Measurements from ENCODE around the gene CCDC12.

CCDC12 gene

DNA sequence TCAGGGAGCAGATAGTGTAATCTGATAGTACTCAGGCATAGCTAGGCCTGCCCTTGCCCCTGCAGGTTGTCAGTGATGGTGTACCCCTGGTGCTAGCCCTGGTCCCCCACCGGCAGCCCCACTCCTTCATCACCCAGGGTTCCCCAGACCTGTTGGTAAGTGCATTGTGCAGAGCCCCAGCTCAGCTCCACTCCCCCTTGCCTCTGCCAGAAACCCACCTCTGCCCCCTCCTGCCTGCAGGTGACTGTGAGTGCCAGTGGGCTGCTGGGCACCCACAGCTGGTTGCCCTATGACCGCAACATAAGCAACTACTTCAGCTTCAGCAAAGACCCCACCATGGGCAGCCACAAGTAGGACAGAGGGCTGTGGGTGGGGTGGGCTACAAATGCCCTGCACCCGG is 30.5 kb upstream of the CCDC12 start:
- no peak for DNase-seq

DNA sequence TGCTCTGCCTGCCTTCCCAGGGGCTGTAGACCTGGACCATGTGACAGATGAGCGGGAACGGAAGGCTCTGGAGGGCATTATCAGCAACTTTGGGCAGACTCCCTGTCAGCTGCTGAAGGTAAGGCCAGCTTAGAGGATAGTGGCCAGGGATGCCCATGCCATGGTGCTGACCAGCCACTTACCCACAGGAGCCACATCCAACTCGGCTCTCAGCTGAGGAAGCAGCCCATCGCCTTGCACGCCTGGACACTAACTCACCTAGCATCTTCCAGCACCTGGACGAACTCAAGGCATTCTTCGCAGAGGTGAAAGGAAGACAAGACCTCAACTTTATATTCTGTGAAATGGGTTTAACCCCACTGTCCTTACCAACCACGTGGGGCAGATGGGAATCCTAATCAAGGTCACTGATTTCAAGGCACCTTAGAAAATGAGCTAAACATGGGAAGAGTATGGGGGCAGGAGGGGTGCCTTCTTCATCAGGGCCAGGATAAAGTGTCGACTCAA is 29.7 kb upstream of the CCDC12 start:
- no peak for DNase-seq

DNA sequence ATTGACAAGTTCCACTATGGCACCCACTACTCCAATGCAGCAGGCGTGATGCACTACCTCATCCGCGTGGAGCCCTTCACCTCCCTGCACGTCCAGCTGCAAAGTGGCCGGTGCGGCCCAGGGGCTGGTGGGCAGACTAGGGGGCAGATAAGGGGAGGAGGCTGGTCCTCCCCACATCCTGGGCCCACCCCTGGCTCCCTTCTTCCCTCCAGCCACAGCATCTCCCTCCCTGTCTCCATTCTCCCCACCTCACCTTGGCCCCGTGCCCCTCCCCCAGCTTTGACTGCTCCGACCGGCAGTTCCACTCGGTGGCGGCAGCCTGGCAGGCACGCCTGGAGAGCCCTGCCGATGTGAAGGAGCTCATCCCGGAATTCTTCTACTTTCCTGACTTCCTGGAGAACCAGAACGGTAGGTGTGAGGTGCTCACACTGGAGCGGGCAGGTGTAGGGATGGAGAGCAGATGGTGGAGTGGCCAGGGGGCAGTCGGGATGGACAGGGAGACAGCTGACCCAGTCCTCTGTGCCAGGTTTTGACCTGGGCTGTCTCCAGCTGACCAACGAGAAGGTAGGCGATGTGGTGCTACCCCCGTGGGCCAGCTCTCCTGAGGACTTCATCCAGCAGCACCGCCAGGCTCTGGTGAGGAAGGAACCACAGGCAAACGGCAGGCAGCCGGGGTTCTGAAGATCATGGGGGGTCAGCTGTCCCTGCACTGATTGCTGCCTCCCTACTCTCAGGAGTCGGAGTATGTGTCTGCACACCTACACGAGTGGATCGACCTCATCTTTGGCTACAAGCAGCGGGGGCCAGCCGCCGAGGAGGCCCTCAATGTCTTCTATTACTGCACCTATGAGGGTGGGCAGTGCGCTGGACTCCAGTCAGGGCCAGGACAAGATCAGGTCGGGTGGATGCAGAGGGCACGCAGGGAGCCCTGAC is 28.9 kb upstream of the CCDC12 start:
- no peak for DNase-seq

DNA sequence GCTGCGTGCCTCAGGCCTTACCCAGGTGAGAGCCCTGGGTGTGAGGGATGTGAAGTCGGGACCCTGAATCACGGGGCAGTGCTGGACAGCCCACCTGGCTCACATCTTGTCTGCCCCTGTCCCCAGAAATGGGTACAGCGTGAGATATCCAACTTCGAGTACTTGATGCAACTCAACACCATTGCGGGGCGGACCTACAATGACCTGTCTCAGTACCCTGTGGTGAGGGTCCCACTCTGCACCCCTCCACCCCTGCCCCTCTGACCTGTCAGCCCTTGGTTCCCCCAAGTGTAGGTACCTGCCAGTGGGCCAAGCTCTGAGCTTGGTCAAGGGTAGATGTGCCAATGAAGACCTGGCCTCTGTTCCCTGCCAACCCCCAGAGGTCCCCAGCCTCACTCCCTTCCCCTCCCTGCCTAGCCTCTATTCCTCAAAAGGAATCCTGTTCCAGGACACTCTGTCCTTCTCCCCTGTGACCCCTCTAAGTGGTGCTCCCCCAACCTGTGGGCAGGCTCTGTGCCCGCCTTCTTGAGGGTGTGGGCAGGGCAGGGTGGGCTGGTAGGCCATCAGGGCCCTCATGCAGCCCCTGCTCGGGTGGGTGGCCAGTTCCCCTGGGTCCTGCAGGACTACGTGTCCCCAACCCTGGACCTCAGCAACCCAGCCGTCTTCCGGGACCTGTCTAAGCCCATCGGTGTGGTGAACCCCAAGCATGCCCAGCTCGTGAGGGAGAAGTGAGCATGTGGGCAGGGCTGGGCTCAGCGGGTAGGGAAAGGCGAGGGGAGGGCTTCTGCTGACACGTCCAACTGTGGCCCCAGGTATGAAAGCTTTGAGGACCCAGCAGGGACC is 28.0 kb upstream of the CCDC12 start:
- DNase-seq = no peak

DNA sequence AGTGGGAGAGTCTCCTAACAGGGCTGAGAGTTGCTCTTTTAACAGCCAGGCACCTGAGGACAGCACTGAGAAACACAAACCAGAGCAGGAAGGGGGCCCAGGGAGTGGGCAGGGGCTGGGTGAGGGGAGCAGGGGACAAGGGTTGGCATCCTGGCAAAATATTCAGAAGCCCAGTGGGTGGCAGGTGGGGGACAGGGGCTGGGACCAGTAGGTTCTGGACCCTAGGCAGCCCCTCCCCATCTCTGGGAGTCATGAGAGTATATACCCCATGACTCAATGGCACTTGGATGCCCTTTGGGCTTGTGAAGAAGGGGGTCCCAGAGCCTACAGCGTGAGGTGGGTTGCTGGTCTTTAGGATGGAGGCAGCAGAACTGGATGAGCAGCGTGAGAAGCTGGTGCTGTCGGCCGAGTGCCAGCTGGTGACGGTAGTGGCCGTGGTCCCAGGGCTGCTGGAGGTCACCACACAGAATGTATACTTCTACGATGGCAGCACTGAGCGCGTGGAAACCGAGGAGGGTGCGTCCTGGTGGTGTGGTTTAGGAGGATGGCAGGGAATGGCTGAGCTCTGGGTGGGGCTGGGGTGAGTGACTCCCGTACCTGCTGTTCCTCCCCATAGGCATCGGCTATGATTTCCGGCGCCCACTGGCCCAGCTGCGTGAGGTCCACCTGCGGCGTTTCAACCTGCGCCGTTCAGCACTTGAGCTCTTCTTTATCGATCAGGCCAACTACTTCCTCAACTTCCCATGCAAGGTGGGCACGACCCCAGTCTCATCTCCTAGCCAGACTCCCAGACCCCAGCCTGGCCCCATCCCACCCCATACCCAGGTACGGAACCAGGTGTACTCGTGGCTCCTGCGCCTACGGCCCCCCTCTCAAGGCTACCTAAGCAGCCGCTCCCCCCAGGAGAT is 27.2 kb upstream of the CCDC12 start:
- DNase-seq = no peak

DNA sequence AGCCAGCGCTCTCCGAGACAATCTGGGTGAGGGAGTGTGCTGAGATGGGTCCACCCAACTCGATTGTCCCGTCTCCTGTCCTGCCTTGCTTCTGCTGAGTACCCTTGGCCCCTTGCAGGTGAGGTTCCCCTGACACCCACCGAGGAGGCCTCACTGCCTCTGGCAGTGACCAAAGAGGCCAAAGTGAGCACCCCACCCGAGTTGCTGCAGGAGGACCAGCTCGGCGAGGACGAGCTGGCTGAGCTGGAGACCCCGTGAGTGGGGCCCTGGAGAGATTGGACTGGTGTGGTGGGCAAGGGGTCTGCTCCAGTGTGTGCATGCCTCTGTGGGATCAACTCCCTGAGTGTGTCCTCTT is 26.5 kb upstream of the CCDC12 start:
- DNase-seq = no peak

DNA sequence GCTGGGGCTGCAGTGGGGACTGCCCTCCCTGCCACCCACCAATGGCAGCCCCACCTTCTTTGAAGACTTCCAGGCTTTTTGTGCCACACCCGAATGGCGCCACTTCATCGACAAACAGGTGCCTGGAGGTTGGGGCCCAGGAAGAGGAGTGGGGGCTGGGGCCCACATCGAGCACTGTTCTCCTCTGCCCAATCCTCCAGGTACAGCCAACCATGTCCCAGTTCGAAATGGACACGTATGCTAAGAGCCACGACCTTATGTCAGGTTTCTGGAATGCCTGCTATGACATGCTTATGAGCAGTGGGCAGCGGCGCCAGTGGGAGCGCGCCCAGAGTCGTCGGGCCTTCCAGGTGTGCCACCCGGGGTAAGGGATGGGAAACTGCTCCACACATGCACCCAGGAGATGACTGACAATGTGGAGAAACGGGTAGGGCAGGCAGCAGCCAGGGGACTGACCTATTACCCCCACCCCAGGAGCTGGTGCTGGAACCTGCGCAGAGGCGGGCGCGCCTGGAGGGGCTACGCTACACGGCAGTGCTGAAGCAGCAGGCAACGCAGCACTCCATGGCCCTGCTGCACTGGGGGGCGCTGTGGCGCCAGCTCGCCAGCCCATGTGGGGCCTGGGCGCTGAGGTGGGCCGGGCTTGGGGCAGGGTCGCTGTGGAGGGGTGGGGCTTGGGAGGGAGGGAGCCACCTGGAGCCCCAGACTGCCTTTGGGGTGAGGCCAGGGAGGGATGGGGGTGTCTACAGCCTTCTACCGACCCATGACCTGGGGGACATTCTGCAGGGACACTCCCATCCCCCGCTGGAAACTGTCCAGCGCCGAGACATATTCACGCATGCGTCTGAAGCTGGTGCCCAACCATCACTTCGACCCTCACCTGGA is 25.9 kb upstream of the CCDC12 start:
- DNase-seq = no peak

DNA sequence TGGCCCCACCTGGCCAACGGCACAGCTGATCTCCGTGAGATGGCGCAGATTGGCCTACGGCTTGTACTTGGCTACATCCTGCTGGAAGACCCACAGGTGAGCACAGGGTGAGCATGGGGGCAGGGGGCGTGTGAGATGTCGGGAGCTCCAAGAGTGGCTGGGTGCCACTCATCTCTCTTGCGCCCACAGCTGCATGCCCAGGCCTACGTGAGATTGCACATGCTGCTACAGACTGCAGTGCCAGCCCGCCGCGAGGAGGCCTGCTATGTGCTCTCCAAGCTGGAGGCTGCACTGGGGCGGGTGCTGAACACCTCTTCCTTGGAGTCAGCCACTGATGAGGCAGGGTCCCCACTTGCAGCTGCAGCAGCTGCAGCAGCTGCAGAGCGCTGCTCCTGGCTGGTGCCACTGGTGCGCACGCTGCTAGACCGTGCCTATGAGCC is 25.2 kb upstream of the CCDC12 start:
- no peak for DNase-seq

DNA sequence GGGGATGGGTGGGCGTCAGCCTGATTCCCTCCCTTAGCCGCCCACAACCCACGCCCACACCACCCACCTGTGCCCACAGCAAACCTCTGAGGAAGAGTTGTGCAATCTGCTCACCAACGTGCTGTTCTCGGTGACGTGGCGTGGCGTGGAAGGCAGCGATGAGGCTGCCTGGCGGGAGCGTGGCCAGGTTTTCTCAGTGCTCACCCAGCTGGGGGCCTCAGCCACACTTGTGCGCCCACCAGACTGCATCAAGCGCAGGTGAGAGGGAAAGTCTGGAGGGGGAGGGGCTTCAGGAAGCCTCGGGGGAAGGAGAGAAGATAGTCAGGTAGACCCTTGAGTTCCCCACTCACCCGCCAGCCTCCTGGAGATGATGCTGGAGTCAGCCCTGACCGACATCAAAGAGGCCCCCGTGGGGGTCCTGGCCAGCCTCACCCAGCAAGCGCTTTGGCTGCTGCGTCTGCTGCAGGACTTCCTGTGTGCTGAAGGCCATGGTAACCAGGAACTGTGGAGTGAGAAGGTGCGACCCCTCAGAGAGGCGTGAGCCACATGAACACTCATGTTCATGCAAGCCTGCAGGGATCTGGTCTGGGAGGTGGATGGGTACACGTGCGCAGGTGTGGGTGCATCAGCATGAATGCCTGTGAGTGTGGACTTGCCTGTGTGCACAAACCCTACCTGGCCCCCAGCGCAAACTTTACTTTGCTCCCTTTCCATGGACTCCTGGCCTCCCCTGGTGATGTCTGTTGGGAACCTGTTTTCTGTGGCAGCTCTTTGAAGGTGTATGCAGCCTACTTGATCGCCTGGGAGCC is 24.6 kb upstream of the CCDC12 start:
- no peak for DNase-seq

DNA sequence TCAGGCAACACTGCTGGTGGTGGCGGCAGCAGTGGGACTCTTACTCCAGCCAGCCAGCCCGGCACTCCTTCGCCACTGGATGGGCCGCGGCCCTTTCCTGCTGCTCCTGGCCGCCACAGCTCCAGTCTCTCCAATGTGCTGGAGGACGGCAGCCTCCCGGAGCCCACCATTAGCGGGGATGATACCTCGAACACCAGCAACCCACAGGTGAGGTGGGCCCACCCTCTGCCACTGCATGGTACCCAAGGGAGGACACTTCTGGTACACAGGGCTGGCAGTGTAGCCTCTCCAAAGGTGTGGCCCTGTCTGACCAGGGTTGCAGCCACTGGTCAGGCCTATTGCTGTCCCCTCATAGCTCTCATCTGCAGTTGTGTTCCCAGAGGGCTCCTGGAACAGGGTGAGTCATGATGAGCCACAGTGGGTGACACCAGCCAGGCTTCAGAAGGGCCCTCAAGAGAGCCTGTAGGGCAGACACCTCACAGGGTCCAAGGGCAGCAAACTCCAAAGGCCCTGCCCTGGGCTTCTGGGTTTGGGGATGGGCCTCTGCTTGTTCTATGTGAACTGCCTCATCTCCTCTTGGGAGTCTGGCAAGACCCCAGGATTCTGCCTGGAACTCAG is 23.8 kb upstream of the CCDC12 start:
- DNase-seq = no peak

DNA sequence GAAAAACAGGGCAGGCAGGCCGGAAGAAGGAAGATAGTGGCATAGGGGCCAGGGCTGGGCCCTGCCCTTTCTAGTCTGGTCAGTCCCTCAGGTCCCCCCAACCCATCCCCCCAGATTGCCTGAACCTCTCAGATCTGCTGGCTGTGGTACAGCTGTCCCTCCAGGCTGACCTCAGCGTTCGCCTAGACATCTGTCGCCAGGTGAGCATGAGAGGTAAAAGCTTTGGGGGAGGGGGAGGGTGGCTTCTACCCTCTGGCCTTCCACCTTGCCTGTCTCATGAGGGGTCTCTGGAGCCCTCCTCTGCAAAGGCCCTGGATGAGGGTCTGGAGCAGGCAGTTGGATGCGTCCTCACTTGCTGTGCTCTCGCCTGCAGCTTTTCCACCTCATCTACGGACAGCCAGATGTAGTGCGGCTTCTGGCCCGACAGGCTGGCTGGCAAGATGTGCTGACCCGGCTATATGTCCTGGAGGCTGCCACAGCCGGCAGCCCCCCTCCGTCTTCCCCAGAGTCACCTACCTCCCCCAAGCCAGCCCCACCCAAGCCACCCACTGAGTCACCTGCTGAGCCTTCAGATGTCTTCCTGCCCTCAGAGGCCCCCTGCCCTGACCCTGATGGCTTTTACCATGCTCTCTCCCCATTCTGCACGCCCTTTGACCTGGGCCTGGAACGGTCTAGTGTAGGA is 23.1 kb upstream of the CCDC12 start:
- DNase-seq = no peak

DNA sequence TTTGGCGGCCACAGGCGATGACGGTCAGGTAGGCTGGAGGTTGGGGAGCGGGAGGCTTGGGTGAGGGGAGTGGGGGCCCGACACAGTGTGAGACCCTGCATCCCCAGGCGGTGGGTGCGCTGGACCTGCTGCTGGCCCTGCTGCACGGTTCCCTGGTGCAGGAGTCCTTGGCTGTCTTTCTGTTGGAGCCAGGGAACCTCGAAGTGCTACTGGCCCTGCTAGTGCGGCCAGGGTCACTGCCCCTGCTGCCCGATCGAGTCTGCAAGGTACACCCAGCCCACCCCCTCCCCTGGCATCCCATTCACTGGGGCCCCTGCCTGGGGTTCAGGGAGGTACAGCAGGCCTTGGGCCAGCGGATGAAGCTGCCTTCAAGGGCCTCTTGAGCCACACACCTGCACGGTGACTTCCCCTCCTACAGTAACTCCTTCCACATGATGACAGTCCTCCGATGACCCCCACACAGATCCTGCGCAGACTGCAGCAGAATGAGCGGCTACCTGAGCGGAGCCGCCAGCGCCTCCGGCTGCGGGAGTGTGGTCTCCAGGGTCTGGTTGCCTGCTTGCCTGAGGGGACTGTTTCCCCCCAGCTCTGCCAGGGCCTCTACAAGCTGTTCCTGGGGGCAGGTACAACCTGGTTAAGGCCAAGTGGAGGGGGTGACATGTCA is 22.4 kb upstream of the CCDC12 start:
- no peak for DNase-seq

DNA sequence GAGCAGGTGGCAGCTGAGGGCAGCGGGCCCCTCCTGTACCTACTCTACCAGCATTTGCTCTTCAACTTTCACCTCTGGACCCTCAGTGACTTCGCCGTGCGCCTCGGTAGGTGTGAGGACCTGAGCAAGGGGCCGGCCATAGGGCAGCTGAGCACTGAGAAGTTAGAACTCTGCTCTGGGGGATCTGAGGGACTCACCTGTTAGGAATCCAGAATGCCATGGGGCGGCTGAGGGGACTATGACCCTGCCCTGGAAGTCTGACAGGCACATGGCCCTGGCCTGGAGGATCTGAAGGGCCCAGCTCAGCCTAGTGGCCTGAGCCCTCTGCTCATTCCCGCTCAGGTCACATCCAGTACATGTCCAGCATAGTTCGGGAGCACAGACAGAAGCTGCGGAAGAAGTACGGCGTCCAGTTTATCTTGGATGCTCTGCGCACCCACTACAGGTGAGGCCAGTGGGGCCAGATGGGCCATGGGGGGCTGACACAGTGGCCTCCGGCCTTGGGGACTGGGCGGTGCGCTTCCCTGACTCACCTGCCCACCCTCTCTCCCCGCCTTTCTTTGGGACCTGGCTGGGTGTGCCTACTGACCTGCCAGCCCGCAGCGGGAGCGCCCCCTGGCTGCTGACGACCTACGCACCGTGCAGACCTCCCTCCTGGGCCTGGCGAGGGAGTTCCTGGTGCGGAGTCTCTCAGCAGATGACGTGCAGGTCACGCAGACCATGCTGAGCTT is 21.7 kb upstream of the CCDC12 start:
- DNase-seq = no peak

DNA sequence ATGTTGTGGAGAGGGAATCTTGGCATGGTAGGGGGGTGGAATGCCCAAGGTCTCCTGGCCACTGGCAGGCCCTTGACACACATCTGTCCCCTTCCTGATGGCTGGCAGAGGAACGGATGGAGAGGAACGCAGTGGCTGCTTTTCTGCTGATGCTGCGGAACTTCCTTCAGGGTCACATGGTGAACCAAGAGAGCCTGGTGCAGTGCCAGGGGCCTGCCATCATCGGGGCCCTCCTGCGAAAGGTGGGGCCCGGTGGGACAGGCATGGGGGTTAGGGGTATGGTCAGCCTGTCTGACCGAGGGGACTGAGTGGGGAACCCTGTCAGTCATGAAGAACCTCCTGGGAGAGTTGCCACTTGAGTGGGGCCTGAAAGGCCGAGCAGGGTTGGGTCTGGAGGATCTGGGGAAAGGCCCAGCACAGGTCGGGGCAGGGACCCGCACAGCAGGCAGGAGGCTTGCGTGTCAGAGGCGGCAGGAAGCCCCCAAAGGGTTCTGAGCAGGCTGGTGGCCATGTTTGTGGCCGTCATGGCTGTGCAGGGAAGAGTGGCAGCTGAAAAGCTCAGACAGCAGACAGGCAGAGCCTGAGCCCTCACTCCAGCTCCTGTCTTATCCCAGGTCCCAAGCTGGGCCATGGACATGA is 21.0 kb upstream of the CCDC12 start:
- no peak for DNase-seq

DNA sequence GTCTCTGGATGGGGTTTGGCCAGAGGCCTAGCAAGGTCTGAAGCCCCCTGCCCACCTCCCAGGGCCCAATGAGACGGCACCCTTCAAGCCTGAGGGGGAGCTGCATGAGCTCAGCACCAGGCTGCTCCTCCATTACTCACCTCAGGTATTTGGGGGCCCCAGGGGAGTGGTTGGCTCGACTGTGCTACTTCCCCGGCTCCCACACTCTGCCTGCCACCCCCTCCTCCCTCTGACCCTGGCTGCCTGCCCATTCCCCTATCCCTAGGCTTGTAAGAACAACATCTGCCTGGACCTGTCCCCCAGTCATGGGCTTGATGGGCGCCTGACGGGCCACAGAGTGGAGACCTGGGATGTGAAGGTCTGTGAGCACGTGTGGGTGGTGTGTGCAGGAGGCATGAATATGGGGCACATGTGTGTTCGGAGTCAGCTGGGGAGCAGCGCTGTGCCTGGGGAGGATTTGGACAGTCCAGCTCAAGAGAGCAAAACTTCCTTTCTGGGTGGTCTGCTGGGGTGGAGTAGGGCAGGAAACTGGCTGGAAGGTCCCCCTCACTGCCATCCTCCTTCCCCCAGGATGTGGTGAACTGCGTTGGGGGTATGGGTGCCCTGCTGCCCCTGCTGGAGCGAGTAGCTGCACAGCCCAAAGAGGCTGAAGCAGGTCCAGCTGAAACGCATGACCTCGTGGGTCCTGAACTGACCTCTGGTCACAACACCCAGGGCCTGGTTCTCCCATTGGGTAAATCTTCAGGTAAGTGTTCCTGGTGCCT is 20.3 kb upstream of the CCDC12 start:
- DNase-seq = no peak

DNA sequence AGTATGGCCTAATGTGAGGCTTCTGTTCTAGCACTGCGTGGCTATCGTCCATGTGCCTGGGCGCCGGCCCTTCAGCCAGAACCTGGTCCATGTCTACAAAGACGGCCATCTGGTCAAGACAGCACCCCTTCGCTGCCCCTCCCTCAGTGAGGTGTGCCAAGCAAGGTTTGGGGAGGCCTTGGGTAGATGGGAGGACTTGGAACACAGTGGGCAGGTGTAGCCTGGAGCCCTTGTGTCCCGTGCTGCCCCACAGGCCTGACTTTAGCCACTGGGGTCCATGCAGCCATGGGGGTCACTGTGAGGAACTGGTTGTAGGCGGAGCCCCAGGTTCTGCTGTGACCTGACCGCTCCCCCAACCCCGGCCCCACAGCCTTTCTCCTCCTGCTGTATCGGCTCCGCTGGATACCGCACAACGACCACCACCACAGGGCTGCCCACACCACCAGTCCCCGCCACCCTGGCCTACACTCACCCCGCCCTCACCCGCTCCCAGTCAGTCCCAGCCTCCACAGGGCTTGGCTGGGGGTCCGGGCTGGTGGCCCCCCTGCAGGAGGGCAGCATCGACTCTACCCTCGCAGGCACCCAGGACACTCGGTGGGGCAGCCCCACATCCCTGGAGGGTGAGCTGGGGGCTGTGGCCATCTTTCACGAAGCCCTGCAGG is 19.5 kb upstream of the CCDC12 start:
- DNase-seq = no peak
